Neural progenitor cell (in vitro differentiated cells): Measurements from ENCODE around the gene SLAMF7. TPM values are rescaled to one million over a fixed set of nuclear protein-coding genes. Genes with fewer than 3 reads are reported as not detected.
A peak's percentile ranks its signal among the peaks of the same experiment; 100 is the strongest.

Experiments
- DNase-seq: peaks from one replicate; pipeline ENCODE4 v3.0.0-alpha.2; 2016; ENCODE audit warnings: low spot score
- H2AFZ ChIP-seq: fragments of 200-600 bp; sonication (generic); replicated peaks from 2 replicates; pipeline ENCODE4 v1.6.1; 2016; ENCODE audit warnings: antibody characterized with exemption
- H3F3A ChIP-seq: fragments of 200-600 bp; sonication (generic); 2 replicates; pipeline ENCODE4 v1.6.1; 2016; ENCODE audit warnings: antibody characterized with exemption, low read depth
- H3K27ac ChIP-seq: fragments of 200-600 bp; sonication (generic); 2 replicates; pipeline ENCODE4 v1.5.1; 2016; ENCODE audit warnings: mild to moderate bottlenecking
- H3K27me3 ChIP-seq: fragments of 200-600 bp; sonication (generic); 2 replicates; pipeline ENCODE4 v1.6.1; 2016; ENCODE audit warnings: mild to moderate bottlenecking, moderate library complexity
- H3K36me3 ChIP-seq: fragments of 200-600 bp; sonication (generic); 2 replicates; pipeline ENCODE4 v1.5.1; 2016
- H3K4me1 ChIP-seq: fragments of 200-600 bp; sonication (generic); 2 replicates; pipeline ENCODE4 v1.6.1; 2016; ENCODE audit warnings: mixed run types
- H3K4me2 ChIP-seq: fragments of 200-600 bp; sonication (generic); 2 replicates; pipeline ENCODE4 v1.6.1; 2016
- H3K4me3 ChIP-seq: fragments of 200-600 bp; sonication (generic); 2 replicates; pipeline ENCODE4 v1.5.1; 2016
- H3K79me2 ChIP-seq: fragments of 200-600 bp; sonication (generic); 2 replicates; pipeline ENCODE4 v1.6.1; 2016; ENCODE audit warnings: low read depth
- H3K9ac ChIP-seq: fragments of 200-600 bp; sonication (generic); 2 replicates; pipeline ENCODE4 v1.6.1; 2016
- H3K9me3 ChIP-seq: fragments of 200-600 bp; sonication (generic); 2 replicates; pipeline ENCODE4 v1.5.1; 2016; ENCODE audit warnings: low read depth
- H4K20me1 ChIP-seq: fragments of 200-600 bp; sonication (generic); 2 replicates; pipeline ENCODE4 v1.6.1; 2016; ENCODE audit warnings: low read depth
- H3K27ac Mint-ChIP-seq: 3 replicates; pipeline ENCODE4 v1.8.0; 2021; ENCODE audit warnings: mixed read lengths
- H3K27me3 Mint-ChIP-seq: 2 replicates; pipeline ENCODE4 v1.8.0; 2022; ENCODE audit warnings: low read depth, mild to moderate bottlenecking, inconsistent platforms, moderate library complexity, mixed read lengths; ENCODE audit not compliant: insufficient read depth
- H3K36me3 Mint-ChIP-seq: 3 replicates; pipeline ENCODE4 v1.8.0; 2021; ENCODE audit warnings: mixed read lengths
- H3K4me1 Mint-ChIP-seq: 3 replicates; pipeline ENCODE4 v1.8.0; 2021; ENCODE audit warnings: mixed read lengths
- H3K4me3 Mint-ChIP-seq: 3 replicates; pipeline ENCODE4 v1.8.0; 2021; ENCODE audit warnings: mild to moderate bottlenecking, moderate library complexity, mixed read lengths
- H3K9me3 Mint-ChIP-seq: 3 replicates; pipeline ENCODE4 v1.8.0; 2020; ENCODE audit warnings: mixed read lengths
- EZH2 ChIP-seq: fragments of 200-600 bp; sonication (generic); IDR thresholded peaks from 2 replicates; pipeline ENCODE4 v1.6.1; 2017; ENCODE audit warnings: antibody characterized with exemption, mild to moderate bottlenecking, moderate library complexity
- EZH2phosphoT487 ChIP-seq: fragments of 200-600 bp; sonication (generic); IDR thresholded peaks from 2 replicates; pipeline ENCODE4 v1.6.1; 2017; ENCODE audit warnings: antibody characterized with exemption
- total RNA-seq: library from RNA; depleted of rRNA; stranded (reverse); fragments of >200 nt; gene quantifications from 2 replicates; pipeline ENCODE4 v1.2.3, GENCODE V29; 2015; ENCODE audit warnings: low replicate concordance
- TF ChIP-seq, protein P1 (sequence below): fragments of 200-600 bp; sonication (generic); IDR thresholded peaks from 2 replicates; pipeline ENCODE4 v1.5.1; 2017; ENCODE audit warnings: antibody characterized with exemption, mild to moderate bottlenecking

The SLAMF7 gene
- total RNA-seq, 1 donor from 2014 or later: not detected

DNA sequence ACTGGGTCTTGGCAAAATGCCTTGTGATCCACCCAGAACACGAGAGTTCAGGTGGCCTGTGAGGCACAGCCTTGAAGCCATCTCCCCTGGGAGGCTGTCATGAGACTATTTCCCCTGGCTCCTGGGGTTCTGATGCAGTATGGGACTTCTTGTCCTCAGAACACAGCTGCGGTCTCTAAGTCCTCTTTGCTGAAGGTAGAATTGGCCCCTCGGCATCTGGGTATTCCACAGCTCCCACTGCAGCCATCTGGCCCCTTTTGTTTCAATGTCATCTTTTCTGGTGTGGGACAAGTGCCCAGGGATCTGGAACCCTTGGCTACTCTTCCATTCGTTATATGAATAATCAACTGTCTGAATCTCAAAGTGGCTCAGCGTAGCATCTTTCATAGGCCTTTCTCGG is 39.9 kb downstream of the SLAMF7 start:
- TF ChIP-seq, protein P1, sequence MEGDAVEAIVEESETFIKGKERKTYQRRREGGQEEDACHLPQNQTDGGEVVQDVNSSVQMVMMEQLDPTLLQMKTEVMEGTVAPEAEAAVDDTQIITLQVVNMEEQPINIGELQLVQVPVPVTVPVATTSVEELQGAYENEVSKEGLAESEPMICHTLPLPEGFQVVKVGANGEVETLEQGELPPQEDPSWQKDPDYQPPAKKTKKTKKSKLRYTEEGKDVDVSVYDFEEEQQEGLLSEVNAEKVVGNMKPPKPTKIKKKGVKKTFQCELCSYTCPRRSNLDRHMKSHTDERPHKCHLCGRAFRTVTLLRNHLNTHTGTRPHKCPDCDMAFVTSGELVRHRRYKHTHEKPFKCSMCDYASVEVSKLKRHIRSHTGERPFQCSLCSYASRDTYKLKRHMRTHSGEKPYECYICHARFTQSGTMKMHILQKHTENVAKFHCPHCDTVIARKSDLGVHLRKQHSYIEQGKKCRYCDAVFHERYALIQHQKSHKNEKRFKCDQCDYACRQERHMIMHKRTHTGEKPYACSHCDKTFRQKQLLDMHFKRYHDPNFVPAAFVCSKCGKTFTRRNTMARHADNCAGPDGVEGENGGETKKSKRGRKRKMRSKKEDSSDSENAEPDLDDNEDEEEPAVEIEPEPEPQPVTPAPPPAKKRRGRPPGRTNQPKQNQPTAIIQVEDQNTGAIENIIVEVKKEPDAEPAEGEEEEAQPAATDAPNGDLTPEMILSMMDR: no peak
- TF ChIP-seq EZH2 (no peak), EZH2phosphoT487 (no peak)
- H3K27ac Mint-ChIP-seq: no peak overlapping the region
- no peaks in the 10 kb centered on the region for H3K4me1 Mint-ChIP-seq
- Histone ChIP-seq H3K79me2 (no peaks in the 10 kb centered on the region), H3K27ac (no peak overlapping the region), H3F3A (no peaks in the 10 kb centered on the region), H2AFZ (no peak overlapping the region), H3K27me3 (no peaks in the 10 kb centered on the region), H3K4me2 (no peak overlapping the region), H3K9ac (no peak overlapping the region), H4K20me1 (no peaks in the 10 kb centered on the region), H3K4me3 (no peak overlapping the region), H3K9me3 (no peaks in the 10 kb centered on the region), H3K4me1 (no peaks in the 10 kb centered on the region), H3K36me3 (no peaks in the 10 kb centered on the region)
- H3K27me3 Mint-ChIP-seq: peaks cover 7% of the 10 kb centered on the region
- H3K9me3 Mint-ChIP-seq: peaks cover 3% of the 10 kb centered on the region
- H3K4me3 Mint-ChIP-seq: no peak overlapping the region
- no peaks in the 10 kb centered on the region for H3K36me3 Mint-ChIP-seq
- DNase-seq: no peak

DNA sequence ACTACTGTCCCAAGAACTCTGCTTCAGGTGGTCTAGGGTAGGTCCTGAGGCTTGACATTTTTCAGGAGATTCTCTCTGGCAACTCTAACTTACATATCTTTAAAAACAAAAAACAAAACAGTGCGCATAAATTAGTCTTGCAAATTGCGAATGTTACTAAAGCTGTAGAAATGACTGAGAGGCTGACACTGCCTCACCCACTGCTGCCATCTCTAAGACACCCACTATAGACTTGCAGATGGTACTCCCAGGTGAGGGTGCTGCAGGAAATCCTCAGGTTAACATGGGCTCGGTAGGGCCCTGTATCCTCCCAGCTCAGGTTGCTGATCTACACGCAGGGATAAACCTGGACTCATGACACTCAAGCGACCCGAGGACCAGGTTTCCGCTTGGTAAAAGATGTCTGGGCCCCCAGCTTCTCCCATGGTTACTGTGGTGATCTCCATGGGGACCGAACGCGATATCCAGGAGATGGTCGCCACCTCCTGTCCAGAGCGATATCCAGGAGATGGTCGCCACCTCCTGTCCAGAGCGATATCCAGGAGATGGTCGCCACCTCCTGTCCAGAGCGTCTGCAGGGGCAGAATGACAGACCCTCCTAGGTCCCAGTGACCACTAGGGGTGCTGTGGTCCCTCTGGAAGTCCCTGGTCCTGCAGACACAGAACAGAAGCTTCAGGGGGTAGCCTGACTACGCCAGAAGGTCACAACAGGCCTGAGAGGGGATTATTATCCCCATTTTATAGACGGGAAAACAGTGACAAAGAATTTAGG is 40.8 kb downstream of the SLAMF7 start:
- no peak overlapping the region for H3K9ac ChIP-seq
- H3K9me3 ChIP-seq: no peaks in the 10 kb centered on the region
- no peaks in the 10 kb centered on the region for H3K36me3 ChIP-seq
- no peak overlapping the region for H2AFZ ChIP-seq
- no peak overlapping the region for H3K27ac ChIP-seq
- no peaks in the 10 kb centered on the region for H3K4me1 Mint-ChIP-seq
- H3K9me3 Mint-ChIP-seq: peaks cover 3% of the 10 kb centered on the region
- TF ChIP-seq, protein P1: peak; percentile 54
- TF ChIP-seq EZH2phosphoT487: no peak
- TF ChIP-seq EZH2: no peak
- no peaks in the 10 kb centered on the region for H4K20me1 ChIP-seq
- H3K36me3 Mint-ChIP-seq: no peaks in the 10 kb centered on the region
- no peak overlapping the region for H3K4me2 ChIP-seq
- peak; percentile 60 for DNase-seq
- no peaks in the 10 kb centered on the region for H3K79me2 ChIP-seq
- peaks cover 5% of the 10 kb centered on the region for H3K27me3 Mint-ChIP-seq
- H3K4me3 Mint-ChIP-seq: no peak overlapping the region
- no peaks in the 10 kb centered on the region for H3K4me1 ChIP-seq
- H3K27me3 ChIP-seq: no peaks in the 10 kb centered on the region
- no peak overlapping the region for H3K27ac Mint-ChIP-seq
- H3F3A ChIP-seq: no peaks in the 10 kb centered on the region
- no peak overlapping the region for H3K4me3 ChIP-seq

DNA sequence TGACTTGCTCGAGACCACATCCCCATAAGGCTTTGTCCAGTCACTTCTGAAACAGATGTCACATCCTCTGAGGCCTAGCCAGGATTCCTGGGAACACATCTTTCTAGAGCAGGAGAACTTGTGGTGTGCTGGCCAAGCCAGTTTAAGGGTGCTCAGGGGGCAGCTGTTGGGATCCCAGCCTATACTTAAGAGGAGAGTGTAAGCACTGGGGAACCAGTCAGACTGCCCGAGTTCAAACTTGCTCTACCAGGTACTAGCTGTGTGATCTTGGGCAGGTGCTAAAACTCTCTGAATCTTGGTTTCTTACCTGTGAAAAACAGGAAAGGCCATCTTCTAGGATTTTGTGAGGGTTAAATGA is 41.3 kb downstream of the SLAMF7 start:
- Histone ChIP-seq H4K20me1 (no peaks in the 10 kb centered on the region), H3K9ac (no peak overlapping the region), H2AFZ (no peak overlapping the region), H3K4me2 (no peak overlapping the region), H3K27me3 (no peaks in the 10 kb centered on the region), H3K36me3 (no peaks in the 10 kb centered on the region), H3K4me1 (no peaks in the 10 kb centered on the region), H3K79me2 (no peaks in the 10 kb centered on the region), H3K9me3 (no peaks in the 10 kb centered on the region), H3F3A (no peaks in the 10 kb centered on the region), H3K27ac (no peak overlapping the region), H3K4me3 (no peak overlapping the region)
- Mint-ChIP-seq H3K27me3 (peaks cover 2% of the 10 kb centered on the region), H3K27ac (no peak overlapping the region), H3K4me3 (no peak overlapping the region), H3K9me3 (peaks cover 3% of the 10 kb centered on the region), H3K36me3 (no peaks in the 10 kb centered on the region), H3K4me1 (no peaks in the 10 kb centered on the region)
- TF ChIP-seq, protein P1: no peak
- TF ChIP-seq EZH2: no peak
- no peak for TF ChIP-seq EZH2phosphoT487
- no peak for DNase-seq
